ENCODE measurements around the gene MALAT1. TPM values are rescaled to one million over a fixed set of nuclear protein-coding genes. Genes with fewer than 3 reads are reported as not detected.

The MALAT1 gene
- total RNA-seq, 1 experiment from 2014 or later, result 10,851 TPM

DNA sequence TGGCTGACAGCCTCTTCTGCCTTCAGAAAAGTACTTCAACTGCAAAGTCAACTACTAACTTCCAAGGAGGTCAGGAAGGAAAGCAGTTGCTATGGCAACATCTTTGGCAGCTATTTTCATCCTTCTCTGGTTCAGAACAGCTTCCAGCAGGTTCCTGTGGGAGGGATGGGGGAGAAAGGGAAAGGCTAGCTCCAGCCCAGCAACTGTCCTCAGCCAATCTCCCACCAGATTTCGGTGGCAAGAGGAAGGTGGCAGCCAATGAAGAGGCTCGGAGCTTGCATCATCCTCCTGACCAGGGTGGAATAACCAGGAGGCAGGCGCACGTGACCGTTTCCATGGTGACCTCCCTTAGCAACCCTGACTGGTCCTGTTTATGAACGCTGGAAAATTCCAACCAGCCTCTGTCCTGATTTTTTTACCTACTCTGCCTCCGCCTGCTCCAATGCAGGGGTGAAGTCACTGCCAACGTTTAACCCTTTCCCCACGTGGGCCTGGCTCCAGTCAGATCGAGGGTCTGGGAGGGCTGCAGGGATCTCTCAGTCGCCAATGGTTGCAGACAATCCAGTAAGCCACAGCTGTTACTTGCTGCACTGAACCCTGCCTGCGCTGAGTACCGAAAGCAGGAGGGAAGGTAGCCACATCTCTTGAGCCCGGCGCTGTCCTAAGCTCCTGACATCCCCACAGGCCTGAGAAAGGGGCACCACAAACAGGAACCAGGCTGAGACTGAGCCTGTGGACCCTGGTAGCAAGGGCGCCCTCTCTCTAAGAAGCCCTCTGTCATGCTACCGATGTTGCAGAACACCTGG, 11.2 kb upstream of the MALAT1 start:
- Mint-ChIP-seq H3K4me1 (ENCODE audit: insufficient read depth, unreplicated experiment) (peaks cover 47% of the 10 kb centered on the region), H3K27ac (ENCODE audit: low read depth, unreplicated experiment) (peak overlapping the region; percentile 79), H3K4me3 (ENCODE audit: unreplicated experiment) (peak overlapping the region; percentile 24), H3K9me3 (ENCODE audit: unreplicated experiment) (no peaks in the 10 kb centered on the region), H3K27me3 (ENCODE audit: insufficient read depth, unreplicated experiment) (no peaks in the 10 kb centered on the region), H3K36me3 (ENCODE audit: insufficient read depth, unreplicated experiment) (peaks cover 8% of the 10 kb centered on the region)
- DNase-seq (ENCODE audit: unreplicated experiment), result peak; percentile 99
- CTCF ChIA-PET, result interaction anchor here (0.6 to 3.7 kb wide), 6 partner anchors 9 to 30 kb away, joined by 3 to 26 read pairs (median 8); no protein-coding TSS in a partner anchor
- no TSS peak for BruUV-seq (replicated peaks)
- intact Hi-C loops (cut with micrococcal nuclease), result no loop called here
- POLR2A ChIA-PET, result interaction anchor here (0.6 to 30.1 kb wide), 15 partner anchors 15 to 594 kb away, joined by 3 to 2994 read pairs (median 4); partner anchors contain the start of genes FAU, MALAT1, MRPL49 and NEAT1
- no peak for TF ChIP-seq CTCF (IDR thresholded peaks at IDR 0.05; ENCODE audit: unreplicated experiment)

DNA sequence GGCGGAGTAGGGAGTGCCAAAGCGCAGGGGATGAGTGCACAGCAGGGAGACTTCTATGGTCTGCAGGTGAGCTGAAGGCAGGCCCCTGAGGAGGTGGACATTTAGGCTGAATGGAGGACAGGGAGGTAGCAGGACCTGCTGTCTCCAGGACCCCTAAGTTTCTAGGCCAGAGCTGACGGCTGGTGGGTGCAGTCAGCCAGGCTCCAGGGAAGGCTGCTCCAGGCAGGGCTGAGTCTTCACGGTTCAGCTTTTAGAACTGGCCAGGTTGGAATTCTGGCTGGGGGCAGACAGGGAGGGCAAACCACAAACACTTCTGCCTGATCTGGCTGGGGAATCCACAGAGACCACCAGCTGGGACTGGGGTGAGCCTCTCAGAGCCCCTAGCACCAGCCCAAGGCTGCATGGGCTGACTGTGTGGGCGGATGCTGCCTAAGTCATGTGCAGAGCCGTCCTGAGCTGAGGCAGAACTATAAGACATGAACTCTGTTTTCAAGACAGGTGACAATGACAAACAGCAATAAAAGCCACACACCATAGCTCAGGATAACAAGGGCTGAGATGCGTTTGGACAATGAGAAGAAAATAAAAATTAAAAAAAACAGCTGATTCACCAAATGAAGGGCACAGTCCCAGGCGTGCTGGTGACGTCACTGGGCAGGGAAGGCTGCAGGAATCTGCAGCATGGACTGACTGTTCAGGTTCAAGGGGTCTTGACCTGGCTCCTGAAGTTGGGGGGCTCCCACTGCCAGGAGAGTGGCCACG, 10.4 kb upstream of the MALAT1 start:
- ChIA-PET CTCF (interaction anchor here (0.5 to 3.7 kb wide), 7 partner anchors 10 to 549 kb away, joined by 3 to 26 read pairs (median 4); no protein-coding TSS in a partner anchor), POLR2A (interaction anchor here (0.6 to 30.1 kb wide), 10 partner anchors 16 to 367 kb away, joined by 3 to 2994 read pairs (median 12); partner anchors contain the start of genes FAU, MALAT1, MRPL49 and NEAT1)
- Mint-ChIP-seq H3K4me3 (ENCODE audit: unreplicated experiment) (no peak overlapping the region), H3K4me1 (ENCODE audit: insufficient read depth, unreplicated experiment) (peaks cover 54% of the 10 kb centered on the region), H3K36me3 (ENCODE audit: insufficient read depth, unreplicated experiment) (peaks cover 8% of the 10 kb centered on the region), H3K27me3 (ENCODE audit: insufficient read depth, unreplicated experiment) (no peaks in the 10 kb centered on the region), H3K9me3 (ENCODE audit: unreplicated experiment) (no peaks in the 10 kb centered on the region), H3K27ac (ENCODE audit: low read depth, unreplicated experiment) (peak overlapping the region; percentile 79)
- no TSS peak for BruUV-seq (replicated peaks)
- intact Hi-C loops (cut with micrococcal nuclease), result no loop called here
- DNase-seq (ENCODE audit: unreplicated experiment), result no peak
- no peak for TF ChIP-seq CTCF (IDR thresholded peaks at IDR 0.05; ENCODE audit: unreplicated experiment)

DNA sequence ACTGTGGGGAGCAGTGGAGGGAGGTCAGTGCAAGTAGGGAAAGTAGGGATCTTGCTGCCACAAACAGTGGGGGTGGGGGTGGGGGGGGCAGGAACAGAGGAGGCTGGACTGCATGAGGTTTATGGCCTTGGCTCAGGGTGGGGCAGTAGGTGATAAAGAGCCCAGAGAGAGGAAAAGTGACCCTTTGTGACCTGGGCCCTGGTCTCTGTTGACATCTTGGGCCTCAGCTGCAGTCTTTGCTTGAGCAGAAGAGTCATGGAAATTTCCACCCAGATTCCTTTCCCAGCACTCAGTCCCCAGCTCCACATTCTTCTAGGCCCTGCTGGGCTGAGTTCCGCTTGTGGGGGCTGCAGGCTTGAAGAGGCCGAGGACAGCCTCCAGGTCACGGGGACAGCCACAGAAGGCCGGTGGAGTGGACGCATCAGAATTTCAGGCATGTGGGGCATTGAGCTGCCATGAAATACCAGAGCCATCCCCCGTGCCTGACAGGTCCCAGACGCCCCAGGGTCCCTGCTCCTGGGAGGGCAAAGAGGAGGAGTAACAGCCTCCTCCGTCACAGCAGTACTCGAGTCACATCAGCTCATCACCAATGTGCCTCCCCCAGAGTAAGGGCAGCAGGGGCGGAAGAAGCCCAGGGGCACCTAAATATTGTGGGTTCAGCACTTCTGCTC, 9.7 kb upstream of the MALAT1 start:
- Mint-ChIP-seq H3K4me1 (ENCODE audit: insufficient read depth, unreplicated experiment) (peaks cover 54% of the 10 kb centered on the region), H3K9me3 (ENCODE audit: unreplicated experiment) (no peaks in the 10 kb centered on the region), H3K36me3 (ENCODE audit: insufficient read depth, unreplicated experiment) (peaks cover 8% of the 10 kb centered on the region), H3K27me3 (ENCODE audit: insufficient read depth, unreplicated experiment) (no peaks in the 10 kb centered on the region), H3K4me3 (ENCODE audit: unreplicated experiment) (no peak overlapping the region), H3K27ac (ENCODE audit: low read depth, unreplicated experiment) (peak overlapping the region; percentile 96)
- POLR2A ChIA-PET, result interaction anchor here (2.6 to 30.1 kb wide), 5 partner anchors 15 to 69 kb away, joined by 13 to 2994 read pairs (median 1360); partner anchors contain the start of genes MALAT1 and NEAT1
- TF ChIP-seq CTCF (IDR thresholded peaks at IDR 0.05; ENCODE audit: unreplicated experiment), result no peak
- no peak for DNase-seq (ENCODE audit: unreplicated experiment)
- CTCF ChIA-PET, result interaction anchor here (0.7 to 3.7 kb wide), 5 partner anchors 10 to 45 kb away, joined by 4 to 26 read pairs (median 10); no protein-coding TSS in a partner anchor
- intact Hi-C loops (cut with micrococcal nuclease), result no loop called here
- BruUV-seq (replicated peaks), result no TSS peak
